OCI-LY7 (cell line): ENCODE measurements around the gene ANKLE1.

Experiments
- CTCF ChIP-seq: fragments of 200-600 bp; sonication (generic); conservative IDR thresholded peaks from 2 replicates; pipeline ENCODE4 v1.5.1; 2014; ENCODE audit warnings: mild to moderate bottlenecking, antibody characterized with exemption, low read length, moderate library complexity, mixed read lengths
- EZH2phosphoT487 ChIP-seq: fragments of 200-600 bp; sonication (generic); IDR thresholded peaks from 2 replicates; pipeline ENCODE4 v1.6.1; 2018; ENCODE audit warnings: low read depth, borderline replicate concordance, mild to moderate bottlenecking, mixed run types, antibody characterized with exemption, low read length, moderate library complexity, mixed read lengths

- TF ChIP-seq CTCF (no peak), EZH2phosphoT487 (no peak)
Measured at GRCh38 chr19:17254636-17255035, 27.1 kb upstream of the ANKLE1 start.
